Measurements from ENCODE around the gene GRM3.
A peak's percentile ranks its signal among the peaks of the same experiment; 100 is the strongest.

GRCh38 chr7:86814661-86815379 lies 171.1 kb downstream of the GRM3 start:
- TF ChIP-seq CTCF (IDR thresholded peaks at IDR 0.05) (peak; percentile 76), ZFX (IDR thresholded peaks at IDR 0.05; ENCODE audit: borderline replicate concordance) (no peak)

All from 22Rv1 (cell line).